OCI-LY7 (cell line): ENCODE measurements around the gene RNF166.

Experiments used
- CTCF ChIP-seq: fragments of 200-600 bp; sonication (generic); conservative IDR thresholded peaks from 2 replicates; pipeline ENCODE4 v1.5.1; 2014; ENCODE audit warnings: mild to moderate bottlenecking, antibody characterized with exemption, low read length, moderate library complexity, mixed read lengths
- EZH2phosphoT487 ChIP-seq: fragments of 200-600 bp; sonication (generic); IDR thresholded peaks from 2 replicates; pipeline ENCODE4 v1.6.1; 2018; ENCODE audit warnings: low read depth, borderline replicate concordance, mild to moderate bottlenecking, mixed run types, antibody characterized with exemption, low read length, moderate library complexity, mixed read lengths

GRCh38 chr16:88753191-88753590 lies 47.0 kb upstream of the RNF166 start:
- TF ChIP-seq EZH2phosphoT487 (no peak), CTCF (peak; percentile 45)
